Kidney (tissue), 14 donors: Measurements from ENCODE around the gene KLHL29. TPM values are rescaled to one million over a fixed set of nuclear protein-coding genes. Genes with fewer than 3 reads are reported as not detected.

Experiments
- DNase-seq, 5 donors: peaks; one replicate each; pipeline ENCODE4 v3.0.0-alpha.2; 2013 to 2020
- FAIRE-seq: peaks from 2 replicates; lab custom pipeline; 2012; peaks lifted over from hg19 to GRCh38; lab: Jason Lieb, UNC
- H3K27ac ChIP-seq, 2 donors: one replicate each; pipeline ENCODE4 v1.7.0; 2013; ENCODE audit warnings: low read depth in 2 of 2, low read length in 2 of 2, inconsistent platforms in 1 of 2
- H3K27me3 ChIP-seq: one replicate; pipeline ENCODE4 v1.7.1; 2013; ENCODE audit warnings: low read length, inconsistent platforms; ENCODE audit not compliant: control insufficient read depth, insufficient read depth
- H3K36me3 ChIP-seq, 3 donors: one replicate each; pipeline versions ENCODE4 v1.7.0 to v1.7.1; 2013; ENCODE audit warnings: low read length in 3 of 3, control low read depth in 1 of 3, inconsistent platforms in 1 of 3; ENCODE audit not compliant: insufficient read depth in 3 of 3, control insufficient read depth in 2 of 3
- H3K4me1 ChIP-seq, 3 donors: one replicate each; pipeline versions ENCODE4 v1.7.0 to v1.7.1; 2013; ENCODE audit warnings: low read length in 3 of 3, inconsistent platforms in 1 of 3, low read depth in 1 of 3; ENCODE audit not compliant: control insufficient read depth in 2 of 3, insufficient read depth in 2 of 3
- H3K4me3 ChIP-seq, 3 donors: one replicate each; pipeline versions ENCODE4 v1.7.0 to v1.8.1; 2013; ENCODE audit warnings: low read length in 3 of 3, control low read depth in 1 of 3, inconsistent platforms in 1 of 3
- H3K9ac ChIP-seq, 3 donors: one replicate each; pipeline versions ENCODE4 v1.7.0 to v1.7.1; 2013; ENCODE audit warnings: low read length in 3 of 3, control low read depth in 1 of 3, inconsistent platforms in 1 of 3
- H3K9me3 ChIP-seq, 3 donors: one replicate each; pipeline versions ENCODE4 v1.7.0 to v1.7.1; 2013; ENCODE audit warnings: low read length in 3 of 3, control low read depth in 1 of 3, inconsistent platforms in 1 of 3; ENCODE audit not compliant: control insufficient read depth in 2 of 3, insufficient read depth in 1 of 3
- CTCF ChIP-seq: IDR thresholded peaks from 3 replicates; pipeline ENCODE4 v1.5.1; 2012; ENCODE audit warnings: mild to moderate bottlenecking, moderate library complexity, borderline replicate concordance; ENCODE audit not compliant: insufficient read depth; ENCODE audit errors: extremely low read depth
- intact Hi-C: fragments of 100-400 bp; cut with DNase I; formaldehyde crosslinking; loops from one replicate; pipeline ENCODE4 v1.11.1; 2022
- polyA plus RNA-seq: library from polyadenylated mRNA; stranded (reverse); fragments of 350-450 nt; fragmentation: Illumina TruSeq; extraction: RNeasy Lipid Tissue Mini Kit (QIAGEN cat#74804); gene quantifications from one replicate; pipeline ENCODE4 v1.2.3, GENCODE V29; 2014; ENCODE audit warnings: low read depth, low replicate concordance; ENCODE audit not compliant: insufficient read depth
- total RNA-seq: library from RNA; stranded (reverse); fragmentation: NEBNext Ultra II Directional; extraction: Animal tissue kit (Norgen Biotek cat#: 25700); gene quantifications from one replicate; pipeline ENCODE4 v1.2.1, GENCODE V29; 2021
- donor health status: control.
- donor health status: control.
- donor health status: control.
- donor health status: control.
- donor health status: control.
- donor health status: DM: yes; HTN: yes; CAD: no.
- donor health status: Normal renal cell carcinoma (clear cell type).

KLHL29 gene
- total and polyA plus RNA-seq, 2 donors from 2014 or later: 1.5 to 10.5 TPM

DNA sequence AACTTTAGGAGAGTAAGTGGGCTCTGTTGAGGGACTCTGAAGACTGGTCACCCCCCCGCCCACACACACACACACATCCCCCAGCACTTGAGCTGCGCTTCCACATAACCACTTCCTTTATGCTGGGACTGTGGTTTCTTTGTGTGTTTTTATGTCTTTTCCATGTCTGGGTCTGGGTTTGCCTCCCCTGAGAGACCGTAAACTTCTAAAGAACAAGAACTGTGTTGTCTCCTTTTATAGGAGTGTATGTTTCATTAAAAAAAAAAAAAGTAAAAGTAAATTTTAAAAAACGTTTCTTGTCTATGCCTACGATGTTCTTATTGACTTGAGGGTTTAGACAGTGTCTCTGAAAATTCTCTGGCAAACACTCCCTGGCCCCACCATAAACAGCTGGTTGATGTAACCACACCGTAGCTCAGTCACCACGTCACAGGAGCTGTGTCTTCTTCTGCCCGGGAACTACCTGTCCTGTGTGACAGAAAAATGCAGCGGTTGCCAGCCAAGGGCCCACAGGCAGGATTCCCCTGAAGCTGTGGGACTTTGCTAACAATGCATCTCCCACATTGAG lies 68.0 kb downstream of the KLHL29 start:
- H3K4me3 ChIP-seq: no peak overlapping the region
- H3K36me3 ChIP-seq: no peaks in the 10 kb centered on the region
- no peaks in the 10 kb centered on the region for H3K27me3 ChIP-seq
- no peak for TF ChIP-seq CTCF
- no peaks in the 10 kb centered on the region for H3K9me3 ChIP-seq
- intact Hi-C loops: no loop called here
- DNase-seq (peak in 3 of 5 donors; percentile 20 to 55 (median 37)), FAIRE-seq (no peak)
- H3K27ac ChIP-seq: no peak overlapping the region
- no peaks in the 10 kb centered on the region for H3K4me1 ChIP-seq
- H3K9ac ChIP-seq: no peak overlapping the region

GRCh38 chr2:23453432-23453831 lies 68.5 kb downstream of the KLHL29 start:
- Histone ChIP-seq H3K27me3 (no peaks in the 10 kb centered on the region), H3K9ac (no peak overlapping the region), H3K9me3 (no peaks in the 10 kb centered on the region), H3K4me1 (no peaks in the 10 kb centered on the region), H3K4me3 (no peak overlapping the region), H3K36me3 (no peaks in the 10 kb centered on the region), H3K27ac (no peak overlapping the region)
- DNase-seq (no peak), FAIRE-seq (no peak)
- no peak for TF ChIP-seq CTCF
- intact Hi-C loops: no loop called here

- peak in 3 of 5 donors; percentile 19 to 39 (median 34) for DNase-seq
- no peaks in the 10 kb centered on the region for H3K27me3 ChIP-seq
- no peaks in the 10 kb centered on the region for H3K36me3 ChIP-seq
- no peaks in the 10 kb centered on the region for H3K4me1 ChIP-seq
- no peak for FAIRE-seq
- no peak for TF ChIP-seq CTCF
- no peak overlapping the region for H3K4me3 ChIP-seq
- intact Hi-C loops: no loop called here
- H3K27ac ChIP-seq: no peak overlapping the region
- no peak overlapping the region for H3K9ac ChIP-seq
- no peaks in the 10 kb centered on the region for H3K9me3 ChIP-seq
Observed at GRCh38 chr2:23453836-23454460, 69.0 kb downstream of the KLHL29 start.
